CD4-positive, alpha-beta T cell (primary cell): Measurements from ENCODE around the gene RAMP3. TPM values are rescaled to one million over a fixed set of nuclear protein-coding genes. Genes with fewer than 3 reads are reported as not detected.

Experiments used
- ATAC-seq: fragments of 200-7000 bp; cut with Tn5 transposase; one replicate; pipeline ENCODE4 v1.10.0; 2022; ENCODE audit warnings: mild to moderate bottlenecking; ENCODE audit not compliant: poor library complexity
- CTCF ChIA-PET: fragments of 350-600 bp; sonication (Branson Sonifier 250); formaldehyde crosslinking; loops from one replicate; lab custom pipeline; 2021; ENCODE audit warnings: antibody characterized with exemption, inconsistent platforms; lab: Charles Lee
- POLR2A ChIA-PET: fragments of 350-600 bp; sonication (Branson Sonifier 250); formaldehyde crosslinking; loops from one replicate; lab custom pipeline; 2021; ENCODE audit warnings: antibody characterized with exemption, inconsistent platforms; lab: Charles Lee
- DNase-seq, 14 experiments: peaks; one replicate each; pipeline ENCODE4 v3.0.0-alpha.2; 2013 to 2020; ENCODE audit warnings: mixed read lengths in 2 of 14
- H3K27ac ChIP-seq, 2 donors: one replicate each; pipeline versions ENCODE4 v1.5.1 to v1.7.0; 2013; ENCODE audit warnings: low read length in 2 of 2, low read depth in 1 of 2, mild to moderate bottlenecking in 1 of 2
- H3K27me3 ChIP-seq, 2 experiments: 1 replicate in 1 of 2; 2 replicates in 1 of 2; pipeline versions ENCODE4 v1.6.1 to v1.7.0; 2013; ENCODE audit warnings: low read length in 2 of 2, control low read depth in 1 of 2, mild to moderate bottlenecking in 1 of 2, moderate library complexity in 1 of 2; ENCODE audit not compliant: insufficient read depth in 2 of 2, control insufficient read depth in 1 of 2
- H3K36me3 ChIP-seq: one replicate; pipeline ENCODE4 v1.6.1; 2013; ENCODE audit warnings: low read length, control low read depth; ENCODE audit not compliant: insufficient read depth
- H3K4me1 ChIP-seq: one replicate; pipeline ENCODE4 v1.6.1; 2013; ENCODE audit warnings: low read length, control low read depth; ENCODE audit not compliant: insufficient read depth
- H3K4me3 ChIP-seq: one replicate; pipeline ENCODE4 v1.5.1; 2013; ENCODE audit warnings: mild to moderate bottlenecking, low read length, moderate library complexity
- H3K9me3 ChIP-seq, 2 experiments: 1 replicate in 1 of 2; 2 replicates in 1 of 2; pipeline versions ENCODE4 v1.6.1 to v1.7.0; 2013; ENCODE audit warnings: low read length in 2 of 2, mild to moderate bottlenecking in 2 of 2, control low read depth in 1 of 2, moderate library complexity in 1 of 2; ENCODE audit not compliant: control insufficient read depth in 1 of 2, insufficient read depth in 1 of 2
- H3K27ac Mint-ChIP-seq: one replicate; pipeline ENCODE4 v1.8.0; 2020; ENCODE audit warnings: mixed read lengths
- H3K27me3 Mint-ChIP-seq: one replicate; pipeline ENCODE4 v1.8.0; 2021; ENCODE audit warnings: mixed read lengths
- H3K36me3 Mint-ChIP-seq: one replicate; pipeline ENCODE4 v1.8.0; 2021; ENCODE audit warnings: low read depth, mixed read lengths
- H3K4me1 Mint-ChIP-seq: one replicate; pipeline ENCODE4 v1.8.0; 2021; ENCODE audit warnings: low read depth, mixed read lengths
- H3K4me3 Mint-ChIP-seq: one replicate; pipeline ENCODE4 v1.8.0; 2020; ENCODE audit warnings: mild to moderate bottlenecking, mixed read lengths
- H3K9me3 Mint-ChIP-seq: one replicate; pipeline ENCODE4 v1.8.0; 2020; ENCODE audit warnings: mixed read lengths
- CTCF ChIP-seq: fragments of 200-600 bp; IDR thresholded peaks from one replicate; pipeline ENCODE4 v1.8.0; 2022; ENCODE audit warnings: antibody characterized with exemption, mild to moderate bottlenecking
- intact Hi-C, 2 experiments: fragments of 100-400 bp; cut with DNase I in 1 of 2; cut with micrococcal nuclease in 1 of 2; formaldehyde crosslinking; loops; one replicate each; pipeline versions ENCODE4 v1.15.1 to v1.9.0; 2023 to 2025; cut with DNase I, micrococcal nuclease
- total RNA-seq, 174 experiments: library from RNA in 2 of 174; stranded (reverse) in 2 of 174; gene quantifications; one replicate each; pipeline ENCODE4 v1.2.3 and lab custom pipeline; 2021 to 2026

The RAMP3 gene
- total RNA-seq, 2 experiments from 2014 or later, result not detected

GRCh38 chr7:45133352-45133751 lies 24.2 kb upstream of the RAMP3 start:
- no peak overlapping the region for H3K4me3 ChIP-seq
- H3K27me3 ChIP-seq, result no peaks in the 10 kb centered on the region
- CTCF ChIA-PET, result no interaction called here
- ATAC-seq (no peak), DNase-seq (no peak)
- Mint-ChIP-seq H3K4me3 (no peak overlapping the region), H3K4me1 (peaks cover 5% of the 10 kb centered on the region), H3K9me3 (no peaks in the 10 kb centered on the region), H3K27me3 (no peaks in the 10 kb centered on the region), H3K27ac (no peak overlapping the region), H3K36me3 (no peaks in the 10 kb centered on the region)
- H3K4me1 ChIP-seq, result peaks cover 7% of the 10 kb centered on the region
- POLR2A ChIA-PET, result interaction anchor here (1.0 kb wide), 1 partner anchor 155 kb away, joined by 3 read pairs; the partner anchor contains the start of gene MYO1G
- no peak overlapping the region for H3K27ac ChIP-seq
- no peaks in the 10 kb centered on the region for H3K9me3 ChIP-seq
- H3K36me3 ChIP-seq, result no peaks in the 10 kb centered on the region
- no peak for TF ChIP-seq CTCF
- intact Hi-C loops, result no loop called here

- H3K27me3 ChIP-seq, result no peaks in the 10 kb centered on the region
- Mint-ChIP-seq H3K27me3 (no peaks in the 10 kb centered on the region), H3K27ac (no peak overlapping the region), H3K9me3 (no peaks in the 10 kb centered on the region), H3K4me1 (peaks cover 5% of the 10 kb centered on the region), H3K4me3 (no peak overlapping the region), H3K36me3 (no peaks in the 10 kb centered on the region)
- no peak for DNase-seq
- ChIA-PET POLR2A (interaction anchor here (1.0 kb wide), 1 partner anchor 155 kb away, joined by 3 read pairs; the partner anchor contains the start of gene MYO1G), CTCF (interaction anchor here (4.5 kb wide), 1 partner anchor 160 kb away, joined by 60 read pairs; no protein-coding TSS in a partner anchor)
- intact Hi-C loops, result loop anchor here in 1 of 2 experiments (2.0 kb wide), 2 partner anchors 21 to 53 kb away; no protein-coding TSS in a partner anchor
- no peak for ATAC-seq
- H3K36me3 ChIP-seq, result no peaks in the 10 kb centered on the region
- H3K27ac ChIP-seq, result no peak overlapping the region
- TF ChIP-seq CTCF, result no peak
- H3K4me1 ChIP-seq, result peaks cover 7% of the 10 kb centered on the region
- H3K9me3 ChIP-seq, result no peaks in the 10 kb centered on the region
- H3K4me3 ChIP-seq, result no peak overlapping the region
Measured at GRCh38 chr7:45133877-45134276, 23.7 kb upstream of the RAMP3 start.

- H3K36me3 ChIP-seq, result no peaks in the 10 kb centered on the region
- DNase-seq, result peak; percentile 48 to 91 (median 61)
- no peak overlapping the region for H3K4me3 ChIP-seq
- ChIA-PET POLR2A (interaction anchor here (0.7 to 2.2 kb wide), 8 partner anchors 25 to 530 kb away, joined by 3 to 25 read pairs (median 5); partner anchors contain the start of genes H2AZ2, OGDH and TBRG4), CTCF (interaction anchor here (0.6 to 4.5 kb wide), 34 partner anchors 9 to 494 kb away, joined by 3 to 60 read pairs (median 4); partner anchors contain the start of genes H2AZ2 and TBRG4)
- H3K4me3 Mint-ChIP-seq, result no peak overlapping the region
- intact Hi-C loops, result loop anchor here (1.0 kb wide), 5 partner anchors 56 to 548 kb away; no protein-coding TSS in a partner anchor
- peak; percentile 80 for TF ChIP-seq CTCF
- H3K27ac Mint-ChIP-seq, result no peak overlapping the region
- H3K36me3 Mint-ChIP-seq, result no peaks in the 10 kb centered on the region
- no peaks in the 10 kb centered on the region for H3K9me3 Mint-ChIP-seq
- peaks cover 5% of the 10 kb centered on the region for H3K4me1 Mint-ChIP-seq
- no peak overlapping the region for H3K27ac ChIP-seq
- H3K4me1 ChIP-seq, result peaks cover 9% of the 10 kb centered on the region
- peak; percentile 99 for ATAC-seq
- no peaks in the 10 kb centered on the region for H3K9me3 ChIP-seq
- H3K27me3 ChIP-seq, result no peaks in the 10 kb centered on the region
- no peaks in the 10 kb centered on the region for H3K27me3 Mint-ChIP-seq
Measured at GRCh38 chr7:45136106-45137060, 21.2 kb upstream of the RAMP3 start.
